Heart right ventricle (tissue), 16 donors: ENCODE results near the gene IRS2. TPM values are rescaled to one million over a fixed set of nuclear protein-coding genes. Genes with fewer than 3 reads are reported as not detected.

Experiments used
- ATAC-seq, 8 donors: fragments of 200-7000 bp; cut with Tn5 transposase; one replicate each; pipeline ENCODE4 v1.9.1; 2020; ENCODE audit warnings: mild to moderate bottlenecking in 8 of 8, moderate library complexity in 8 of 8, moderate number of reproducible peaks in 1 of 8
- DNase-seq, 2 donors: peaks; one replicate each; pipeline ENCODE4 v3.0.0-alpha.2; 2020
- H3K27ac ChIP-seq, 10 donors: fragments of 200-600 bp; sonication (generic) in 2 of 10; one replicate each; pipeline versions ENCODE4 v1.5.0 to v1.8.0; 2020 to 2022; ENCODE audit warnings: mild to moderate bottlenecking in 3 of 10
- H3K27me3 ChIP-seq, 7 donors: fragments of 200-600 bp; one replicate each; pipeline ENCODE4 v1.8.0; 2021 to 2022; ENCODE audit warnings: mild to moderate bottlenecking in 2 of 7
- H3K36me3 ChIP-seq, 9 donors: fragments of 200-600 bp; sonication (generic) in 1 of 9; one replicate each; pipeline versions ENCODE4 v1.5.0 to v1.8.0; 2020 to 2022; ENCODE audit warnings: mild to moderate bottlenecking in 2 of 9
- H3K4me1 ChIP-seq, 9 donors: fragments of 200-600 bp; sonication (generic) in 1 of 9; one replicate each; pipeline versions ENCODE4 v1.5.0 to v1.8.0; 2020 to 2022; ENCODE audit warnings: mild to moderate bottlenecking in 4 of 9
- H3K4me3 ChIP-seq, 10 donors: fragments of 200-600 bp; sonication (generic) in 2 of 10; one replicate each; pipeline versions ENCODE4 v1.5.0 to v1.8.0; 2020 to 2022; ENCODE audit warnings: mild to moderate bottlenecking in 7 of 10, moderate library complexity in 2 of 10
- H3K9me3 ChIP-seq, 11 donors: fragments of 200-600 bp in 10 of 11; sonication (generic) in 2 of 11; one replicate each; pipeline versions ENCODE4 v1.5.0 to v1.8.0; 2013 to 2022; ENCODE audit warnings: mild to moderate bottlenecking in 2 of 11, control low read depth in 1 of 11, moderate library complexity in 1 of 11
- whole genome bisulfite sequencing, 2 donors: extraction: QIAGEN DNeasy Blood & Tissue Kit; methylation state at CpG; one replicate each; pipeline ENCODE4 v1.1.7; 2013; ENCODE audit warnings: inconsistent platforms in 1 of 2; 5-methylcytosine and 5-hydroxymethylcytosine counted together
- intact Hi-C, 10 donors: fragments of 100-400 bp; cut with DNase I; formaldehyde crosslinking; loops; one replicate each; pipeline versions ENCODE4 v1.11.1 to v1.14.2; 2022
- polyA plus RNA-seq, 2 donors: library from polyadenylated mRNA; stranded (reverse); fragments of 200-250 nt; gene quantifications; one replicate each; pipeline ENCODE4 v1.2.3, GENCODE V29; 2013
- total RNA-seq, 10 donors: library from RNA; stranded (reverse); fragmentation: NEBNext Ultra II Directional in 3 of 10; extraction: Animal tissue kit (Norgen Biotek cat#: 25700) in 3 of 10; gene quantifications; one replicate each; pipeline versions ENCODE4 v1.2.1 to v1.2.4, GENCODE V29; 2021 to 2023
- TF ChIP-seq, protein P1 (sequence below), 9 donors: fragments of 200-600 bp; sonication (generic) in 2 of 9; IDR thresholded peaks; one replicate each; pipeline versions ENCODE4 v1.5.0 to v1.8.0; 2021 to 2022; ENCODE audit warnings: antibody characterized with exemption in 9 of 9, mild to moderate bottlenecking in 5 of 9, moderate library complexity in 1 of 9
- donor health status: Arrhythmogenic right ventricular cardiomyopathy.
- donor health status: ischemic (EF 13 %, LVEDD 7.1; RV severe dilation, severe dysfunction).
- donor health status: healthy with polysubstance abuse.
- donor health status: DM: no; HTN: yes; CAD: no.
- donor health status: DM: no; HTN: no; CAD: no.
- donor health status: ischemic (EF 25% LVEDD 6.9; RV normal size, moderate dysfunction).
- donor health status: ischemic (EF 25% LVEDD 5.7; RV mildly dilated, moderate dysfunction).
- donor health status: healthy.
- donor health status: DM: yes; HTN: yes; CAD: no.
- donor health status: Ischemic cardiomyopathy.
- donor health status: ischemic (EF 35%, LVEDD 5.7; RV mildly dilated, moderate dysfunction).
- donor health status: nonischemic (EF 11% LVEDD 7.7; RV severe dilation, severe dysfunction).
- donor health status: DM: yes; HTN: yes; CAD: no.
- donor health status: PGD.
- donor health status: ischemic (EF 29% LVEDD 5.4; RV normal size, mild dysfunction).
- donor health status: nonischemic (EF 23%, LVEDD 6.1; RV moderate dilation, normal function).

The IRS2 gene
- total and polyA plus RNA-seq, 12 donors: 4.2 to 49.3 (median 13.7) TPM

GRCh38 chr13:109802936-109803335 lies 16.6 kb upstream of the IRS2 start:
- no peak overlapping the region for H3K27ac ChIP-seq
- H3K27me3 ChIP-seq: peaks cover 0 to 17% (median 0%) of the 10 kb centered on the region in 7 donors
- intact Hi-C loops: no loop called here
- no peak overlapping the region for H3K4me3 ChIP-seq
- TF ChIP-seq, protein P1, sequence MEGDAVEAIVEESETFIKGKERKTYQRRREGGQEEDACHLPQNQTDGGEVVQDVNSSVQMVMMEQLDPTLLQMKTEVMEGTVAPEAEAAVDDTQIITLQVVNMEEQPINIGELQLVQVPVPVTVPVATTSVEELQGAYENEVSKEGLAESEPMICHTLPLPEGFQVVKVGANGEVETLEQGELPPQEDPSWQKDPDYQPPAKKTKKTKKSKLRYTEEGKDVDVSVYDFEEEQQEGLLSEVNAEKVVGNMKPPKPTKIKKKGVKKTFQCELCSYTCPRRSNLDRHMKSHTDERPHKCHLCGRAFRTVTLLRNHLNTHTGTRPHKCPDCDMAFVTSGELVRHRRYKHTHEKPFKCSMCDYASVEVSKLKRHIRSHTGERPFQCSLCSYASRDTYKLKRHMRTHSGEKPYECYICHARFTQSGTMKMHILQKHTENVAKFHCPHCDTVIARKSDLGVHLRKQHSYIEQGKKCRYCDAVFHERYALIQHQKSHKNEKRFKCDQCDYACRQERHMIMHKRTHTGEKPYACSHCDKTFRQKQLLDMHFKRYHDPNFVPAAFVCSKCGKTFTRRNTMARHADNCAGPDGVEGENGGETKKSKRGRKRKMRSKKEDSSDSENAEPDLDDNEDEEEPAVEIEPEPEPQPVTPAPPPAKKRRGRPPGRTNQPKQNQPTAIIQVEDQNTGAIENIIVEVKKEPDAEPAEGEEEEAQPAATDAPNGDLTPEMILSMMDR (IDR thresholded peaks at IDR 0.05): no peak
- no peaks in the 10 kb centered on the region for H3K36me3 ChIP-seq
- no peaks in the 10 kb centered on the region for H3K9me3 ChIP-seq
- ATAC-seq: no peak
- no peak for DNase-seq
- no peaks in the 10 kb centered on the region for H3K4me1 ChIP-seq
- 89 to 92% methylated on average over 4 of the region's 4 CpGs for WGBS, 2 donors

GRCh38 chr13:109795011-109795410 lies 8.6 kb upstream of the IRS2 start:
- intact Hi-C loops: no loop called here
- Histone ChIP-seq H3K9me3 (no peaks in the 10 kb centered on the region), H3K4me1 (peaks cover 0 to 9% (median 1%) of the 10 kb centered on the region in 9 donors), H3K4me3 (no peak overlapping the region), H3K27ac (no peak overlapping the region), H3K36me3 (no peaks in the 10 kb centered on the region), H3K27me3 (peaks cover 0 to 42% (median 13%) of the 10 kb centered on the region in 7 donors)
- DNase-seq: no peak
- ATAC-seq: no peak
- WGBS, 2 donors: 39 to 58% methylated on average over 2 of the region's 2 CpGs
- TF ChIP-seq, protein P1 (IDR thresholded peaks at IDR 0.05): no peak

GRCh38 chr13:109794095-109794494 lies 7.7 kb upstream of the IRS2 start:
- ATAC-seq (no peak), DNase-seq (no peak)
- Histone ChIP-seq H3K4me1 (peaks cover 0 to 11% (median 5%) of the 10 kb centered on the region in 9 donors), H3K36me3 (no peaks in the 10 kb centered on the region), H3K9me3 (no peaks in the 10 kb centered on the region), H3K27me3 (peaks cover 0 to 48% (median 13%) of the 10 kb centered on the region in 7 donors), H3K4me3 (no peak overlapping the region), H3K27ac (no peak overlapping the region)
- WGBS, 2 donors: 87 to 92% methylated on average over 12 of the region's 12 CpGs
- intact Hi-C loops: loop anchor here in 1 of 10 donors (5.0 kb wide), 1 partner anchor 313 kb away; no protein-coding TSS in a partner anchor
- TF ChIP-seq, protein P1 (IDR thresholded peaks at IDR 0.05): no peak

- Histone ChIP-seq H3K4me1 (peaks cover 0 to 25% (median 11%) of the 10 kb centered on the region in 9 donors), H3K27me3 (peaks cover 0 to 46% (median 19%) of the 10 kb centered on the region in 7 donors), H3K4me3 (no peak overlapping the region), H3K27ac (no peak overlapping the region), H3K9me3 (no peaks in the 10 kb centered on the region), H3K36me3 (no peaks in the 10 kb centered on the region)
- WGBS, 2 donors: 86 to 89% methylated on average over 6 of the region's 6 CpGs
- intact Hi-C loops: loop anchor here in 1 of 10 donors (5.0 kb wide), 1 partner anchor 315 kb away; no protein-coding TSS in a partner anchor
- DNase-seq (no peak), ATAC-seq (no peak)
- TF ChIP-seq, protein P1 (IDR thresholded peaks at IDR 0.05): no peak
Observed at GRCh38 chr13:109792416-109793059, 6.2 kb upstream of the IRS2 start.
